HAP-1 (cell line): ENCODE measurements around the gene C14orf39.

Experiments
- DNase-seq, 2 experiments: peaks; one replicate each; pipeline ENCODE4 v3.0.0-alpha.2; 2016 to 2020; ENCODE audit warnings: low spot score in 2 of 2
- H3K27me3 ChIP-seq: fragments of 250-450 bp; sonication (Bioruptor Pico); 2 replicates; pipeline ENCODE4 v1.5.1; 2020; ENCODE audit warnings: low read depth, mild to moderate bottlenecking, moderate library complexity
- H3K36me3 ChIP-seq: fragments of 250-450 bp; sonication (Bioruptor Pico); replicated peaks from 2 replicates; pipeline ENCODE4 v1.5.1; 2020; ENCODE audit warnings: mild to moderate bottlenecking
- H3K4me1 ChIP-seq: fragments of 250-450 bp; sonication (Bioruptor Pico); 2 replicates; pipeline ENCODE4 v1.5.1; 2020; ENCODE audit warnings: mild to moderate bottlenecking
- H3K4me3 ChIP-seq: fragments of 250-450 bp; sonication (Bioruptor Pico); 2 replicates; pipeline ENCODE4 v1.5.1; 2020; ENCODE audit warnings: mild to moderate bottlenecking, moderate library complexity
- H3K9me3 ChIP-seq: fragments of 250-450 bp; sonication (Bioruptor Pico); 2 replicates; pipeline ENCODE4 v1.5.1; 2020; ENCODE audit warnings: mild to moderate bottlenecking, moderate library complexity
- in situ Hi-C: fragments of 300-500 bp; cut with MboI; formaldehyde crosslinking; loops from 3 replicates; pipeline ENCODE4 v1.14.3; 2020; ENCODE audit warnings: low sequenced_read_pairs, inconsistent platforms, mixed read lengths

The C14orf39 gene, protein sequence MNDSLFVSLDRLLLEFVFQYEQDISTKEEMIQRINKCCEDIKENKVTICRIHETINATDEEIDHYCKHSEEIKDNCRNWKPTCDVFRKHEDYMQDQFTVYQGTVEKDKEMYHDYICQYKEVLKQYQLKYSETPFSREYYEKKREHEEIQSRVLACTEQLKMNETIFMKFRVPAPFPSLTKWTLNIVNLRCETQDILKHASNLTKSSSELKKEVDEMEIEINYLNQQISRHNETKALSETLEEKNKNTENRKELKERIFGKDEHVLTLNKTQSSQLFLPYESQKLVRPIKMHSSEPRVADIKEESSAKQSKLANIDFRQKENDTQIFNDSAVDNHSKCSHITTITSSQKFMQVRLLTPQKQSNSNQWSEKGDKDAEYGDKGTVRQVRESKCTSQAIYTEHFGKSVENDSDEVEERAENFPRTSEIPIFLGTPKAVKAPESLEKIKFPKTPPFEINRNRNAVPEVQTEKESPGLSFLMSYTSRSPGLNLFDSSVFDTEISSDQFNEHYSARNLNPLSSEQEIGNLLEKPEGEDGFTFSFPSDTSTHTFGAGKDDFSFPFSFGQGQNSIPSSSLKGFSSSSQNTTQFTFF

GRCh38 chr14:60485598-60486251 is at the start of gene C14orf39:
Gene C14orf39, minus strand, starts transcription at chr14:60486063. Its CDS starts 985 bp downstream, at chr14:60485078.
- peaks cover 24% of the 10 kb centered on the region for H3K27me3 ChIP-seq
- H3K4me3 ChIP-seq, result peak within 1 kb of the TSS; percentile 34
- no peaks in the 10 kb centered on the region; the same call in 1 of the 2 replicates for H3K9me3 ChIP-seq
- peaks cover 4% of the 10 kb centered on the region; the same call in 1 of the 2 replicates for H3K4me1 ChIP-seq
- peak; percentile 39 to 84 for DNase-seq
- in situ Hi-C loops, result no loop called here
- H3K36me3 ChIP-seq, result no peaks in the 10 kb centered on the region

- Histone ChIP-seq H3K36me3 (no peaks in the 10 kb centered on the region), H3K4me1 (no peaks in the 10 kb centered on the region), H3K4me3 (no peak overlapping the region), H3K9me3 (0 out of 2 replicates have a peak, but pooled peaks cover 3% of the 10 kb centered on the region), H3K27me3 (no peaks in the 10 kb centered on the region)
- no peak for DNase-seq
- in situ Hi-C loops, result no loop called here
Measured at GRCh38 chr14:60532442-60532841, 46.6 kb upstream of the C14orf39 start.

DNA sequence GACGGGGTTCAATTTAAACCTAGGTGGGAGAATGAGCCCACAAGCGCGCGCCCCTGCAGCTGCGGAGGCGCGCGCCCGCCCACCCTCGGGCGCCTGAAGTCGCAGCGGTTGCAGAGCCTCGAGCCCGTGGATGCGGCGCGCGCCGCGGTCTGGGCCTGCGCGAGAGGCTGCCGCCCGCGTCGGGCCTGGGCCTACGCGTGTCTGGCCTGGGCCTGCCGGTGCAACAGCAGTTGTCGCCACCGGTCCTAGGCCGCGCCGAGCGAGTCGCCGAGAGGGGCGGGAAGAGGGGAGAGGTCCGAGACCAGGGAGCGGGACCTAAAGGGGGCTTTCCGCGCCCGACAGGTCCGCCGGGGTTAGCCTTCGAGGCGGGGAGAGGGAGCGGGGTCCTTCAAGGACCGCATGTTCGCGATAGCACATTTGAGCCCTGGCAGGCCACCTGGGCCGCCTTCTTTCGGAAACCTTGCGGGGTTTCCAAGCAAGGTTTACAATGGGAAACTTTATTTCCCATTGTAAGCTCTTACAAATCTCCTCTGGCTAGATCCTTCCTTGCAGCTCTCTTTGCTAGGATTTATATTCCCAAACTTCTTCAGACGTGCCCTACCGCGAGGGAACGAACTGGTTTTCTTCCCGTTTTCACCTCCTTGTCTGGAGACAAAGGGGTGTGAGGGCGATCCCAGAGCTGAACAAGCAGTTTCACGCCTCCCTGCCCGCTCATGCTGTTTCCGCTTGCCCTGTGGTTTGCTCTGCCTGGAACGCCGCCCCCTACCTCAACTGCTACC is 29.8 kb upstream of the C14orf39 start:
- Histone ChIP-seq H3K4me1 (no peaks in the 10 kb centered on the region), H3K27me3 (peaks cover 70% of the 10 kb centered on the region), H3K4me3 (no peak overlapping the region), H3K9me3 (no peaks in the 10 kb centered on the region), H3K36me3 (no peaks in the 10 kb centered on the region)
- no peak for DNase-seq
- in situ Hi-C loops, result no loop called here

- DNase-seq, result peak; percentile 40 to 80
- Histone ChIP-seq H3K36me3 (no peaks in the 10 kb centered on the region), H3K27me3 (peaks cover 73% of the 10 kb centered on the region), H3K4me1 (no peaks in the 10 kb centered on the region), H3K9me3 (no peaks in the 10 kb centered on the region), H3K4me3 (peak overlapping the region; percentile 41)
- in situ Hi-C loops, result no loop called here
Measured at GRCh38 chr14:60514741-60515491, 29.1 kb upstream of the C14orf39 start.

GRCh38 chr14:60514378-60514740 is 28.5 kb upstream of the C14orf39 start:
- Histone ChIP-seq H3K36me3 (no peaks in the 10 kb centered on the region), H3K4me1 (no peaks in the 10 kb centered on the region), H3K4me3 (peak overlapping the region; percentile 41), H3K27me3 (peaks cover 76% of the 10 kb centered on the region), H3K9me3 (no peaks in the 10 kb centered on the region)
- peak in 1 of 2 experiments; percentile 19 for DNase-seq
- in situ Hi-C loops, result no loop called here

- Histone ChIP-seq H3K27me3 (peaks cover 78% of the 10 kb centered on the region), H3K36me3 (no peaks in the 10 kb centered on the region), H3K4me1 (no peaks in the 10 kb centered on the region), H3K9me3 (no peaks in the 10 kb centered on the region), H3K4me3 (no peak overlapping the region)
- in situ Hi-C loops, result no loop called here
- DNase-seq, result no peak
Measured at GRCh38 chr14:60512973-60513571, 27.2 kb upstream of the C14orf39 start.

GRCh38 chr14:60512126-60512525 is 26.3 kb upstream of the C14orf39 start:
- Histone ChIP-seq H3K27me3 (peaks cover 81% of the 10 kb centered on the region), H3K36me3 (no peaks in the 10 kb centered on the region), H3K4me1 (no peaks in the 10 kb centered on the region), H3K9me3 (no peaks in the 10 kb centered on the region), H3K4me3 (no peak overlapping the region)
- no peak for DNase-seq
- in situ Hi-C loops, result no loop called here

DNA sequence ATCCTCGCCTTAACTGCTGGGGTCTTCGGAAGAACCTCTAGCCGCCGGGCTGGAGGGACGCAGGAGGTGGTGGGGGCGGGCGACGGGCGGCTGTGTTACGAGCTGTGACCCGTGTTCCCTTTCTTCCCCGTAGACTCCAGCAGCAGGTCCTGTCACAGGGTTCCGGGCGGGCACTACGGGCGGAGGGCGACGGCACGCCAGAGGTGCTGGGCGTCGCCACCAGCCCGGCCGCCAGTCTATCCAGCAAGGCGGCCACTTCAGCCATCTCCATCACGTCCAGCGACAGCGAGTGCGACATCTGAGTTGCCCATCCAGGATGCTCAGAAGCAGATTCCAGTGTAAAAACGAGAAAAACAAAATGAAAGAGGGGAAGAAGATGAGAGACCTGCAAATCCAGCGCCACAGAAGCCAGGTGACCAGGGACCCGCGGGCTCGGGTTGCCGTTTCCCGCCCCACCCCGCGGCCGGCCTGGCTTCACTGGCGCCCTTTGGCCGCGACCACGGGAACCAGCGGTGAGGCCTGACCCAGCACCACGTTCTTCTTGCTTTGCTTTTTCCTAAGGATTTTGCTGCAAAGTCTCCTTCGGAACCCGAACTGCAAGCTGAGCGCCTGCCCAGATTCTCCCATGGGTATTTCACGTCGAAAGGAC is 25.2 kb upstream of the C14orf39 start:
- H3K9me3 ChIP-seq, result no peaks in the 10 kb centered on the region
- H3K4me3 ChIP-seq, result no peak overlapping the region
- in situ Hi-C loops, result no loop called here
- H3K36me3 ChIP-seq, result no peaks in the 10 kb centered on the region
- DNase-seq, result no peak
- no peaks in the 10 kb centered on the region for H3K4me1 ChIP-seq
- peaks cover 85% of the 10 kb centered on the region for H3K27me3 ChIP-seq

- H3K27me3 ChIP-seq, result peaks cover 91% of the 10 kb centered on the region
- H3K4me1 ChIP-seq, result no peaks in the 10 kb centered on the region
Measured at GRCh38 chr14:60510254-60510950, 24.5 kb upstream of the C14orf39 start.

DNA sequence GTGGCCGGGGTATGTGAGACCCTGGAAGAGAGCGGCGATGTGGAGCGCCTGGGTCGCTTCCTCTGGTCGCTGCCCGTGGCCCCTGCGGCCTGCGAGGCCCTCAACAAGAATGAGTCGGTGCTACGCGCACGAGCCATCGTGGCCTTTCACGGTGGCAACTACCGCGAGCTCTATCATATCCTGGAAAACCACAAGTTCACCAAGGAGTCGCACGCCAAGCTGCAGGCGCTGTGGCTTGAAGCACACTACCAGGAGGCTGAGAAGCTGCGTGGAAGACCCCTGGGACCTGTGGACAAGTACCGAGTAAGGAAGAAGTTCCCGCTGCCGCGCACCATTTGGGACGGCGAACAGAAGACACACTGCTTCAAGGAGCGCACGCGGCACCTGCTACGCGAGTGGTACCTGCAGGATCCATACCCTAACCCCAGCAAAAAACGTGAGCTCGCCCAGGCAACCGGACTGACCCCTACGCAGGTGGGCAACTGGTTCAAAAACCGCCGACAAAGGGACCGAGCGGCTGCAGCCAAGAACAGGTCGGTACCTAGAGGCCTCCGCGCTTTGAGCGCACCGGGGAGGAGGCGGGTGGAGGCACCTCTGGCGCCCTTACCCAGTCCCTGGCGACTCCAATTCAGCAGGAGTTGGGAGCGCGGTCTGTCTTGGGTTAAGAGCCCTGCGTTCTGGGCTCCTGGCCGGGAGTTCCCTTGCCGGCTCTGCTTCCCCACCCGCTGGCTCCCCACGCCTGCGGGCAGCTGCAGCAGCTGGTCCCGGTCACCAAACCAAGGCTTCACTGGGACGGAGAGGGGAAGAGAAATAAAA is 23.8 kb upstream of the C14orf39 start:
- Histone ChIP-seq H3K4me3 (no peak overlapping the region), H3K9me3 (no peaks in the 10 kb centered on the region), H3K27me3 (peaks cover 98% of the 10 kb centered on the region), H3K4me1 (no peaks in the 10 kb centered on the region), H3K36me3 (no peaks in the 10 kb centered on the region)
- no peak for DNase-seq
- in situ Hi-C loops, result no loop called here

More at GRCh38 chr14:60510254-60510950, 24.5 kb upstream of the C14orf39 start:
- Histone ChIP-seq H3K36me3 (no peaks in the 10 kb centered on the region), H3K9me3 (no peaks in the 10 kb centered on the region), H3K4me3 (no peak overlapping the region)
- in situ Hi-C loops, result no loop called here
- DNase-seq, result no peak

DNA sequence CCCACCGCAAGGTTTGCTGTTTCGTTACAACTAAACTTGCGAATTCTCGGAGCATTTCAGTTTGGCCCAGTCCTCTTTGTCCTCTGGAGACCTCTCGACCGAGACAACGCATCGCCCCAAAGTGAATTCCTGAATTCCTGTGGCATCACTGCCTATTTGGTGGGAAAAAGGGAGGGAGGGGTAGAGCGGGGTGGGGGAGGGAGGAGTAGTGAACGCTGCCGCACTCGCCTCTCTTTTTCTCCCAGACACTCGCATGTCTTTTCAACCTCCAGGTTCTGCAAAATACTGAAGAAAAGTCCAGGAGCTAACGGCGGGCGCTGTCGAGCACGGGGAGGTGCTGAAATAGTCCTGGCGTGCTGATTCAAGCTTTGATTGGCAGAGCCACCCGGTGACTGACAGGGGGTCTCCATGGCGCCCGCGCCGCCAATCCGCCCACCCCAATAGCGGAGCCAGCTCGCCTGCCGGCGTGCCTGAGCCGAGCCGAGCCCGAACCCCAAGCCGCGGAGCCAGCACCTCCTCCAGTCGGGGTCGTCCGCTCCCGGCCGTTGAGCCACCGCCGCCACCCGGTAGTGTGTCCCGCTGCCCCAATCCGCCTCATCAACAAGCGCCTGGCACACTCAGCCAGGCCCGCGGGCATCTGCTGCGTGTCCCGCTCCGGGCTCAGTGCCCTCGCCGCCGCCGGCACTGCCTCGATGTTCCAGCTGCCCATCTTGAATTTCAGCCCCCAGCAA is 23.0 kb upstream of the C14orf39 start, which contains the start of gene SIX6:
Gene SIX6 (plus strand): TSS at position 440 of the 731 bp plus-strand sequence. CDS start 253 bp downstream, at position 693.
- H3K27me3 ChIP-seq, result peaks cover 99% of the 10 kb centered on the region
- no peaks in the 10 kb centered on the region for H3K4me1 ChIP-seq
- H3K4me3 ChIP-seq, result no peak within 1 kb of the TSS
- DNase-seq, result peak in 1 of 2 experiments; percentile 53
- no peaks in the 10 kb centered on the region for H3K36me3 ChIP-seq
- H3K9me3 ChIP-seq, result no peaks in the 10 kb centered on the region
- in situ Hi-C loops, result no loop called here
